Eye (tissue), 1 donor: ENCODE data around the gene CAPSL.
"Not testable (repeated sequence)": the region's sequence is repeated elsewhere in the genome, so short reads cannot be mapped to it uniquely, and the experiment has no call there.

ENCODE experiments used
- DNase-seq: peaks from one replicate; pipeline ENCODE4 v3.0.0-alpha.2; 2015

The CAPSL gene

DNA sequence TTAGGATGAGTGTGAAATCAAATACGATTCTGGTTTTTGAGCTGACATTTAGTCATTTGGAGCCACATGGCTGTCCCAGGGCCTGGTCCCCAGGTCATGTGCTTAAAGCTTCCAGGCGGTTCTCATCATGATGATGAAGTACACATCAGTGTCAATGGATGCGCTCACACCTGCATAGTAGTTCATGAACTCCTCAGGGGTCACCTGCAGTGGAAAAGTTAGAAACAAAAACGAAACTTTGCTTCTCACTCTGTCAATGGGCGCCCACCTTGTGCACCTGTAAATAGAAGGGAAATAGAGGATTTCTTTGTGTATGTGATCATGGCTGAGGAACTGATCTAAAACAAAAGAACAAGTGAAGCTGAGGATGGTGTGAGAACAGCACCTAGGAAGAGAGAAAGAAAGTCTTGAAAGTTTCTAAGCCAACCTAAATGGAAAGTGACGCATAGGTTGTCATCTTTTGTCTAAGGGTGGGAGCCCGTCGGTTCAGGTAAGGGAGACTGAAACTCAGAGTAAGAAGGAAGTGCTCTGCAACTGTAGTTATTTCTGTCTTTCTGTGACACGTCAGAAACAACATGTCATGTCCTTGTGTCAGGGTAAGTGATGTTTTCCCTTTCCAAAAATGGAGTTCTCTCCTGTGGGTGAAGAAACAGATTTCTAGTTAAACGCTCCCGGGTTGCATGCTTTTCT lies 33.8 kb downstream of the CAPSL start:
- DNase-seq = no peak

DNA sequence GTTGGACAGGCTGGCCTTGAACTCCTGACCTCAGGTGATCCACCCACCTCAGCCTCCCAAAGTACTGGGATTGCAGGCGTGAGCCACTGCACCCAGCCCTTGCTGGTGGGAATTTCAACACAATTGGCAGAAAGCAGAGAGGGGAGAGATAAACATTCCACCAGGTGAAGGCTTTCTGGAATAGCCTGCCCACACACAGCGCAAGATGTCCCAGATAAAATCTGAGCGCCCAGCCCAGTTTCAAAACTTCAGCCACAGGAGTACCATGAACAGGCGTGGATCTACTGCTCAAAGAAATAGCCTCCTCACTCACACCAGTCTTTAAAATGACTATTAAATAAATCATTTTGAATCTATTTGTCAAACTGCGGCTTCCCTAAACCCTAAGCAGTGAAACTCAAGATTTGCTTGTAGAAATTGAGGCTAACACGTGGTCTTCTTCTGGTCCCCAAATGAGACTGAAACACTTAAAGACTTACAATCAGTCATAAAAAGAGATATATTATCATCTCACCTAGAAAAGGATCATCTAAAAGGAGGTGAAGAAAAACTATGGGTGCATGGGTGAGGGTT lies 34.7 kb downstream of the CAPSL start:
- no peak for DNase-seq

GRCh38 chr5:35902046-35902672 lies 36.3 kb downstream of the CAPSL start:
- DNase-seq = no peak

GRCh38 chr5:35900972-35901695 lies 37.3 kb downstream of the CAPSL start:
- no peak for DNase-seq

DNA sequence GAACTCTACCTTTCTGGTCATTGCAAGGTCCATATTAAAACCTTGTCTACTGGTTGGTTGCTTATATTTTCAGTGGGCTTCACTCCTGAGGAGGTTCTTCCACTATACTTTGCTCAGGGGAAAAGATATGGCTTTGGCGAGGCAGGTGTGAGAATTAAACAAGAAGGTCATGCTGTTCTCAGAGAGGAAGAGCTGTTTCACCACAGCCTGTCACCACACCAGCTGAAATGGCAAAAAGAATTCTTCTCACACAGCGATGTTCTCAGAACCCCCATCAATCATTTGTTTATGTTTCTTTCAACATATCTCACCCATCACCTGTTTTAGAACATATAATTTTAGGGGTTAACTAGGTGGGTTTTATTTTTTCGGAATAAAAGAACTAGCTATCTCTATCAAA lies 38.6 kb downstream of the CAPSL start:
- no peak for DNase-seq

DNA sequence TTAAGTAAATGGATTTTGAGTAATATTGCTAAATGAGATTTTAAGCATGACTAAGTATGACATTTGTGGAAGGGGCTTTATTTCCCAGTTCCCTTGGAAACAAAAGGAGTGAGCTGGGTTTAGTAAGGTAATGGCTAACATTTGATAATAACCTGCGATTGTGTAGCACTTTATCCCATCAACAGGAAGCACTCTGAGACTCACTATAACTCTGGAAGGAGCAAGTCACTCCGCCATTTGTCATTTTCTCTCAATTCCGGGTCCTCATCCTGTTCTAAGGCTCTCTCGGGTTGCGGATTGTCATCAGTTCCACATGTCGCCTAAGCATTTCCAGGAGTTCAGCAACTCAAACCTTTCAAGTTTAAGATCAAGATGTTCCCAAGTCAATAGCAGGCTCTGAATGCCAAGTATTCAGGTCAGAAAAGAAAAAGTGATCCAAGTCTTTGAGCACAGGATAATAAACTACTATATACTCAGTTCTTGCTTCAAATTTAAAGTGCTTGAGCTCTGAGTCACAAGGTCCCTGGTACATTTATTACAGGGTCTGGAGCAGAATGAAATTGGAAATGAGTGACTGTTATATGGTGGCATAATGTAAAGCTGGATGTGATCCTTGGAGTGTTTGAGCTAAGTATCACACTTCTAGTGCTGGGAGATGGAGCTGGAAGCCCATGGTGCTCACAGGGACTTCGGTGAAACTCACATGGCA lies 39.3 kb downstream of the CAPSL start:
- DNase-seq = no peak

- DNase-seq = no peak
These were observed 44.3 kb downstream of the CAPSL start for GRCh38 chr5:35894131-35894530.

- not testable (repeated sequence) for DNase-seq
These were observed 45.6 kb downstream of the CAPSL start for GRCh38 chr5:35892799-35893198.

GRCh38 chr5:35890021-35891020 lies 48.1 kb downstream of the CAPSL start:
- no peak for DNase-seq

DNA sequence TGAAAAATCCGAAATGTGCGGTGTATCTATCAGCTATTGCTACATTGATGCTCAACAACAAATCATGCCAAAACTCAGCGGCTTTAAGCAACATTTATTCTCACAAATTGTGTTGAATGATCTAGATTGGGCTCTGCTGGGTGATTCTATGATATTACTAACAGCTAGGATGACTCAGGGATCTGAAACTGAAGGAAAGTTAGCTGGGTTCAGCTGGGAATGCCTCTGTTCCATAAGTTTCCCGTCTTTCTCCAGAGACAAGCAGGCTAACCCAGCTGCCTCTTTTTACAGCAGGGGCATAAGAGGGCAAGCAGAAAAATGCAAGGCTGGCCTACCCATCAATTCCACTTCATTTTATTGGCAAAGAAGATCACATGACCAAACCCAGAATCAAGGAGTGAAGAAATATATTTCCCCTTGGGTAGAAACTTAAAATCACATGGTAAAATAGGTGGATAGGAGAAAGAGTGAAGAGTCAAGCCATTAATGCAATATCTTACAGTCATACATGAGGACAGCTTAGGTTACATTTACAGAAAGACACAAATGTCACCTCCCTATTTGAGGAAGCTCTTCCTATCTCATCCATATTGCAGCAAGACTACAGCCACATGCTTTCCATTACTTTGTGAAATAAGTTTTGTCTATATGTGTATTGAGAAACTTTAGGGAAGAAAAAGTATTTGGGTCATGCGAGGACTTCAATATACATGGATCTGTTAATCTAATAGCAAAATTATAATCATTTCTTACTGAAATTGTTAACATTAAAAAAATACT lies 50.9 kb downstream of the CAPSL start:
- DNase-seq = no peak

DNA sequence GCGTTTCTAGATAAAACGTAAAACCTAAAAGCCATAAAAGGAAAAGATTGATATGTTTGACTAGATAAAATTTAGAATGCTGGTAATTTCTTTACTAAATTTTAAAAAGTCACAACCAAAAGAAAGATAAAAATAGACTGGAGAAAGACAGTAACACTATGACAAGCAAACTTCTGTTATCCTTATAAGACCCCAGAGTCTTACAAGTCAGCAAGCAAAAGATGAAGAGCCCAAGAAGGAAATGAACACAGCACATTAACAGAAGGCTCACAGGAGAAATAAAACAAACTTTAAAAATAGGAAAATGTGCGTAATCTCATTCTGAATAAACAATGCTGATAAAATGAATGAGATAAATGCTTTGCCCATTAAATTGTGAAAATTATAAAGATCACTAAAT lies 52.0 kb downstream of the CAPSL start:
- no peak for DNase-seq

GRCh38 chr5:35884773-35885172 lies 53.6 kb downstream of the CAPSL start:
- DNase-seq = peak; percentile 19

DNA sequence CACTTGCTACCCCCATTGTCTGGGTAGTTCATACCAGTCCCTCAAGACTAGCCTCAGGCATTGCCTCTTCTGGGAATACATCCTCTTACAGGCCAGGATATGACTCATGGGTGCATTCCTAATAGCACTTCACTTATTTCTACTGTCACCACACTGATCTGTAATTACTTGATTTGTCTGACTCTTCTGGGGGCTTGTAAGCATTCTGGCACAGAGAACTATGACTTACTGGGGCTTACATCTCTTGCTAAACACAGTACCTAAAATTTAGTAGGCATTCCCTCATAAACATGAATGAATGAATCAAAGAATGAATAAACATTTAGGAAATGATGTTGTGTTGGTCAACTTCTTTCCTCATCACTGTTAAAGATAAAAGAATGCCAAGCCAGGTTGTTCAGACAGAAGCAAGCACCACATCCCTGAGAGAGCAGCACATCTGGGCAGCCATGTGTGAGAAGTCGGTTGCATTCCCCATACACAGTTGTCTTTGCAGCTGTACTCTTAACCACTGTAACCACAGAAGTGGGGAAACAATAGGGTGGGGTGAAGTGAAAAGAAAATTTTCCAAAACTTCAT lies 54.1 kb downstream of the CAPSL start:
- DNase-seq = peak; percentile 67

- no peak for DNase-seq
These were observed 56.7 kb downstream of the CAPSL start for GRCh38 chr5:35881758-35882157.

DNA sequence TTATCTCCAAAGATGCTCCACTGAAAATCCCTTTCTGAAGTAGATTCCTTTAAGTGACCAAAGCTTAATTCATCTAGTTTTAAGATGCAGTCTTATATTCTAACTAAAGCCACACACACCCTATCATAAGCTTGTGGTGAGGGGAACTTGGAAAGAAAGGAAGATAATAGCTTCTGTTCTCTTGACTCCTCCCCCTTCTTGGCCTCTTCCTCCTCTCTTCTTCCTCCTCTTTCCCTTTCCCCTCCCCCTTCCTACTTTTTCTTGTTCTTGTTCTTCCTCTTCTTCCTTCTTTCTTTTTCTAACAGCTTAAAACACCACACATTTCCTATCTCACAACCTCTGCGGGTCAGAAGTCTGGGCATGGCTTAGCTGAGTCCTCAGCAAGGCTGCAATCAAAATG lies 58.3 kb downstream of the CAPSL start:
- no peak for DNase-seq

GRCh38 chr5:35879649-35880048 lies 58.8 kb downstream of the CAPSL start:
- no peak for DNase-seq

DNA sequence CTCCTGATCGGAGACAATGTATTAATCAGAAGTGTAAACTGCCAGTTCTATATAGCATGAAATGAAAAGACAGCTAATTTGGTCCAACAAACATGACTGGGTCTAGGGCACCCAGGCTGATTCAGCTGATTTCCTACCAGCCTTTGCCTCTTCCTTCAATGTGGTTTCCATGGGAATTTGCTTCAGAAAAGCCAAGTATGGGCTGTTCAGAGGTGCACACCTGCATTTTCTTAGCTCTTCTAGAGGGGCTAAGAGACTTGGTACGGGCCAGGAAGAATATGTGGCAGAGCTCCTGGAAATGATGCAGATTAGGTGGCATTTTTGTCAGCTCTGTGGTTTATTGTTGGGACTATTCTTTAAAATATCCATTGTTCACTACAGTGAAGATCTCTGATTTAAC lies 59.3 kb downstream of the CAPSL start:
- DNase-seq = no peak

DNA sequence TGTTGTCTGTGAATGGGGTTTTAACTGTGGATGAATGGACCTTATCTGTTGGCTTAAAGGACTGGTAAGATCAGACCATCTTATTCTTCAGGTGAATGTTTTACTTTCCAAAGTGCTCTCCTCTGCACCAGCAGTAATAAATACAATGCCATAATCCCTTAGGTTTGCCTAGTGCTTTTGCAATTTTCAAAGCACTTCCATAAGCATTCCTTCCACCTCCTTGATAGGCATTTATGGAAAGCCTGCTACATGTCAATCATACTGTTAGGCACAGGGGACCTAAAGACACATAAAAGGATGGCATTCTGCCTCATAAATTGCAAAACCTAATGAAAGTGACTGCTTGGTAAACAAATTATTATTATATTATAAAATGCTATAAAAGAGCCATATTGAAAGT lies 60.3 kb downstream of the CAPSL start:
- no peak for DNase-seq

DNA sequence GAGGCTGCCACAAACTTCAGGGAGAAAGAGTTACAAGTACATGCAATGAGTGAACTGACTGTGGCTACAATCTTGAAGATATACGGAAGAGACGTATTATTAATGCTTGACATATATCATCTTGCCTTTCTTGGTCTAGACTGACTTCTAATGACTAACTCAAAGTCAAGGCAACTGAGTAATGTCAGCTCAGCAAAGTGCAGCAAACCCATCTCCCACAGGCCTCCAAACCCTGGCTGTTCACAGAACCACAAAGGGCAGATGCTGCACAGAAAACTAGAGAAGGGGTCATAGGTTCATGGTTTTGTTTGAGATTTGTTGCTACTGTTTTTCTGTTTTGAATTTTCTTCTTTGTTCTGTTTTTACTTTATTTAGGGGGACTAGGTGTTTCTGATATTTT lies 60.8 kb downstream of the CAPSL start:
- no peak for DNase-seq

DNA sequence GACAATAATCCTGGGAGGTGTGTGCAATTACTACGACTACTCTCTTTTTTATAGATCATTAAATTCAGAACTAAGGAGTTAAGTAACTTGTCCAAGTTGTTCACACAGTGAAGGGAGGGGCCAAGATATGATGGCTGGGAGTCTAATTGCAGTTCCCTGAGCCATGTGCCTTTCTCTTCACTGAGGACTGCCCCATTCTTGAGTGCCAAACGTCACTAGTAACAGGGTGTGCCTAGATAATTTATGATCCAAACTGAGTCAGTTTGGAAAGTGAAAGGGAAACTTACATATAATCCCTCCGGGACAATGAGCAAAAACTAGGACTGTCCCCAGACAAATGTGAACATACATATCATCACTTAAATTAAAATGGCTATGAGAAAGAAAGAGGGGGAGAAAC lies 61.5 kb downstream of the CAPSL start:
- DNase-seq = no peak

- no peak for DNase-seq
These were observed 62.0 kb downstream of the CAPSL start for GRCh38 chr5:35876454-35876853.
